ENCODE data around the gene ZBTB9.

The ZBTB9 gene

DNA sequence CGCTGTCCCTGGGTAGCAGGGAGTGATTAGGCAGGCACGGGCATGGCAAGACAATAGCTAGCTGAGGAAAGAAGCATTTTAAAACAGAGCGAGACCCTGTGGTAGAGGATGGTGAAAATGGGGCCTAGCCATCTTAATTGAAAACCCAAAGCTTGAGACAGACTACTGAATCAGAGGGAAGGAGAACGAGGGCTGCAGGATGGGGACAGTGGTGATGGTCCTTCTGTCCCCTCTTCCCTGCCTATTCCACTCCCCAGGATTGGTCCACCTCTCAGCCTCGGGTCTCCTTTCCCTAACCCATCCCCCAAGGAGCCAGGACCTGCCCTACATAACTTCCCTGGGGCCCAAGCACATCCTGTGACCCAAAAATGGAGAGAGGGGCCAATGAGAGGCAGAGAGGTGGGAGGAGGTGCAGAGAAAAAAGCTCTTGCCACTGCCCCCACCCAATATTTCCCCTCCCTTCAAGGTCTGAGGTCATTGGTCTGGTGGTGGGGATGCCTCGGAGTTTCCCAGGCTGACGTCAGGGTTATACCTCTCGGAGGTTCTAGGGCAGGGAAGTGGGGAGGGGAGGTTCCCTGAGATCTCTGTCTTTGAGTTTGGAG, 35.6 kb upstream of the ZBTB9 start:
- Histone ChIP-seq H3K4me2 (ENCODE audit: low read depth, low read length, poor library complexity, severe bottlenecking) (peak overlapping the region; percentile 94), H3K4me1 (ENCODE audit: insufficient read depth, low read length, poor library complexity, severe bottlenecking) (peaks cover 54% of the 10 kb centered on the region), H2AFZ (ENCODE audit: low read length) (peak overlapping the region; percentile 43; the same call in 1 of the 2 replicates)

DNA sequence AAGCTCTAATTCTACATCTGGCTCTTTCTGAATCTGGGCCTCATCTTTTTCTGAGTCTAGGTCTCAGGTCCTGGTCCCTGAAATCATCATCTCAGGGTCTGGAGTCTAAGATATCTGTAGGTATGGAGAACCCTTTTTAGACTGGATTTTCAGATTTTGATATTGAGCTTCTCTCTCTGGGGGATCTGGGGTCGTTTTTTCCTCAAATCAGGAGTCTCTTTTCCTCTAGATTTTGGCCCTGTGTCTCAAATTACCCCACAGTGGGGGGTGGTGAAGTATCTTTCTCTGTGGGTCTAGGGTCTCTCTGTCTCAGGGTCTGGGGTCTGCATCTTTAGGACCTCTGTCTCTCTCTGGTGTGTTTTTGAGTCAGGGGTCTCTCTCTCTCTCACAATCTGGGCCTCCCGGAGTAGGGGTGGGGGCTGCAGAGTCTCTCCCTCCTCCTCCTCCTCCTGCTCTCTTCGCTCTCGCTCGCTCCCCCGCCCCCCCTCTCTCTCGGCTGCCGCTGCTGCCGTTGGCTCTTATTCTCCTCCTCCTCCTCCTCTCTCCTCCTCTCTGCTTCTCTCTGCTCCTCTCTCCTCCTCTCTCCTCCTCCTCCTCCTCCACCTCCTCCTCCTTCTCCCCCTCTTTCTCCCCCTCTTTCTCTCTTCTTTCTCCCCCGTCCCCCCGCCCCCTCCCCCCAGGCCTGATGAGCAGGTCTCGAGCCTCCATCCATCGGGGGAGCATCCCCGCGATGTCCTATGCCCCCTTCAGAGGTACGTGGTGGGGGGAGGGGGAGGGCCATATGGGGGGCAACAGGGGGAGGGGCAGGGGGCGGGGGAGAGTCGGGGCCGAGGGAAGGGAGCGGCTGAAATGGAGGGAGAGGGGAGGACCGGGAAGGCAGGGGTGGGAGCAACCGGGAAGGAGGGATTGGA, 34.5 kb upstream of the ZBTB9 start, which contains the start of gene SYNGAP1:
SYNGAP1 (plus strand) TSS at position 486 of the 911 bp plus-strand sequence; CDS start at position 686, 200 bp downstream.
- Histone ChIP-seq H3K4me1 (ENCODE audit: insufficient read depth, low read length, poor library complexity, severe bottlenecking) (peaks cover 54% of the 10 kb centered on the region), H4K20me1 (ENCODE audit: insufficient read depth, low read length, poor library complexity, severe bottlenecking) (peaks cover 29% of the 10 kb centered on the region), H3K27me3 (ENCODE audit: insufficient read depth, low read length, poor library complexity, severe bottlenecking) (no peaks in the 10 kb centered on the region), H3K9me2 (replicated peaks; ENCODE audit: low read depth, low read length) (no peaks in the 10 kb centered on the region), H3K79me2 (ENCODE audit: insufficient read depth, low read length) (peaks cover 48% of the 10 kb centered on the region), H3K9ac (ENCODE audit: low read depth, low read length, poor library complexity, severe bottlenecking) (peak within 1 kb of the TSS; percentile 93), H3K4me3 (ENCODE audit: low read length, poor library complexity, severe bottlenecking) (peak within 1 kb of the TSS; percentile 78), H3K9me3 (ENCODE audit: insufficient read depth, low read depth, low read length) (no peaks in the 10 kb centered on the region), H3K36me3 (ENCODE audit: insufficient read depth, low read length) (no peaks in the 10 kb centered on the region), H2AFZ (ENCODE audit: low read length) (no peak within 1 kb of the TSS; the same call in 1 of the 2 replicates), H3K4me2 (ENCODE audit: low read depth, low read length, poor library complexity, severe bottlenecking) (peak within 1 kb of the TSS; percentile 94), H3F3A (ENCODE audit: low read depth) (no peaks in the 10 kb centered on the region)
- TF ChIP-seq, protein P1, sequence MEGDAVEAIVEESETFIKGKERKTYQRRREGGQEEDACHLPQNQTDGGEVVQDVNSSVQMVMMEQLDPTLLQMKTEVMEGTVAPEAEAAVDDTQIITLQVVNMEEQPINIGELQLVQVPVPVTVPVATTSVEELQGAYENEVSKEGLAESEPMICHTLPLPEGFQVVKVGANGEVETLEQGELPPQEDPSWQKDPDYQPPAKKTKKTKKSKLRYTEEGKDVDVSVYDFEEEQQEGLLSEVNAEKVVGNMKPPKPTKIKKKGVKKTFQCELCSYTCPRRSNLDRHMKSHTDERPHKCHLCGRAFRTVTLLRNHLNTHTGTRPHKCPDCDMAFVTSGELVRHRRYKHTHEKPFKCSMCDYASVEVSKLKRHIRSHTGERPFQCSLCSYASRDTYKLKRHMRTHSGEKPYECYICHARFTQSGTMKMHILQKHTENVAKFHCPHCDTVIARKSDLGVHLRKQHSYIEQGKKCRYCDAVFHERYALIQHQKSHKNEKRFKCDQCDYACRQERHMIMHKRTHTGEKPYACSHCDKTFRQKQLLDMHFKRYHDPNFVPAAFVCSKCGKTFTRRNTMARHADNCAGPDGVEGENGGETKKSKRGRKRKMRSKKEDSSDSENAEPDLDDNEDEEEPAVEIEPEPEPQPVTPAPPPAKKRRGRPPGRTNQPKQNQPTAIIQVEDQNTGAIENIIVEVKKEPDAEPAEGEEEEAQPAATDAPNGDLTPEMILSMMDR (conservative IDR thresholded peaks at IDR 0.05; ENCODE audit: low read length): no peak
- no peak for TF ChIP-seq EZH2phosphoT487 (IDR thresholded peaks at IDR 0.05; ENCODE audit: borderline replicate concordance)

More for the DNA sequence above, 35.6 kb upstream of the ZBTB9 start:
- Histone ChIP-seq H3K9me3 (ENCODE audit: insufficient read depth, low read depth, low read length) (no peaks in the 10 kb centered on the region), H4K20me1 (ENCODE audit: insufficient read depth, low read length, poor library complexity, severe bottlenecking) (peaks cover 38% of the 10 kb centered on the region), H3F3A (ENCODE audit: low read depth) (no peaks in the 10 kb centered on the region), H3K9me2 (replicated peaks; ENCODE audit: low read depth, low read length) (no peaks in the 10 kb centered on the region), H3K36me3 (ENCODE audit: insufficient read depth, low read length) (no peaks in the 10 kb centered on the region; the same call in 1 of the 2 replicates), H3K79me2 (ENCODE audit: insufficient read depth, low read length) (peaks cover 49% of the 10 kb centered on the region), H3K9ac (ENCODE audit: low read depth, low read length, poor library complexity, severe bottlenecking) (peak overlapping the region; percentile 93), H3K4me3 (ENCODE audit: low read length, poor library complexity, severe bottlenecking) (peak overlapping the region; percentile 78), H3K27me3 (ENCODE audit: insufficient read depth, low read length, poor library complexity, severe bottlenecking) (no peaks in the 10 kb centered on the region)
- TF ChIP-seq, protein P1 (conservative IDR thresholded peaks at IDR 0.05; ENCODE audit: low read length): no peak
- TF ChIP-seq EZH2phosphoT487 (IDR thresholded peaks at IDR 0.05; ENCODE audit: borderline replicate concordance): no peak

DNA sequence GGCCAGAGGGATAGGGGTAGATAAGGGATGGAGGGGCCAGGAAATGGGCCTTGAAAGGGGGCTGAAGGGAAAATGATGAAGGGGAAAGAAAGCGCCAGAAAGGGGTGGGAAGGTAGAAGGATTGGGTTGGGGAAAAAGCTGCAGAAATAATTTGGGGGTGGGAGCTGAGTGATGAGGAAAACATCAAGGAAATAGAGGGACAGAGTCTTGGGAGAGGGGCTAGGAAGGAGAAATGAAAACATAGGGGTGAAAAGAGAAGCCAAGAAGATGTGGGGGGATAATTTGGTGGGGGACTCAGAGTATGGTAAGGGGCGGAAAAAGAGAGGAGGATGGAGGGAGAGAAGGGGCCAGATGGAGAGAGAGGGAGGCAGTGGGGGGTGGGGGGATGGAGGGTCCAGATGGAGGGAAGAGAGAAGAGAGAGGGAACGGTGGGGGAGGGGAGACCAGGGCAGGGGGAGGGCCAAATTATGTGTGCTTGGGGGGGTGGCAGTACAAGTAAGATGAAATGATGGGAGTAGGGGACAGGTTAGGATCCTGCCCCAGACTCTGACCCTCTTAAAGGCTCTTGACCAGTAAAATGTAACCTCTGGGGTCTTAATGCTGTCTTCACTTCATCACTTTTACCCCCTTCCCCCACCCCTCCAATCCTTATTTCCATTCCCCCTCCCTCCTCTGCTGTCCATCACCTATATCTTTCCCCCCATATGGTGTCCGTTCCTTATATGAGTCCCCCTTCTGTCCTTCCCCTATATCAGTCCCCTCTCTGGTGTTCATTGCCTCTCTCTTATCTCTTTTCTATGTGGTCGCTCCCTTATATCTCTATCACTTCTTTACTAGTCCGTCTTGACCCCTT, 33.7 kb upstream of the ZBTB9 start:
- TF ChIP-seq, protein P1 (conservative IDR thresholded peaks at IDR 0.05; ENCODE audit: low read length): no peak
- no peak for TF ChIP-seq EZH2phosphoT487 (IDR thresholded peaks at IDR 0.05; ENCODE audit: borderline replicate concordance)
- Histone ChIP-seq H3K36me3 (ENCODE audit: insufficient read depth, low read length) (no peaks in the 10 kb centered on the region), H3K27me3 (ENCODE audit: insufficient read depth, low read length, poor library complexity, severe bottlenecking) (no peaks in the 10 kb centered on the region), H3K4me1 (ENCODE audit: insufficient read depth, low read length, poor library complexity, severe bottlenecking) (peaks cover 54% of the 10 kb centered on the region), H3K9me2 (replicated peaks; ENCODE audit: low read depth, low read length) (no peaks in the 10 kb centered on the region), H4K20me1 (ENCODE audit: insufficient read depth, low read length, poor library complexity, severe bottlenecking) (peaks cover 20% of the 10 kb centered on the region), H3F3A (ENCODE audit: low read depth) (no peaks in the 10 kb centered on the region), H2AFZ (ENCODE audit: low read length) (no peak overlapping the region), H3K79me2 (ENCODE audit: insufficient read depth, low read length) (peaks cover 42% of the 10 kb centered on the region), H3K9ac (ENCODE audit: low read depth, low read length, poor library complexity, severe bottlenecking) (peak overlapping the region; percentile 78), H3K4me3 (ENCODE audit: low read length, poor library complexity, severe bottlenecking) (peak overlapping the region; percentile 78), H3K4me2 (ENCODE audit: low read depth, low read length, poor library complexity, severe bottlenecking) (peak overlapping the region; percentile 59), H3K9me3 (ENCODE audit: insufficient read depth, low read depth, low read length) (no peaks in the 10 kb centered on the region)
